ENCODE data around the gene FUT3. TPM values are rescaled to one million over a fixed set of nuclear protein-coding genes. Genes with fewer than 3 reads are reported as not detected.
A peak's percentile ranks its signal among the peaks of the same experiment; 100 is the strongest.

The FUT3 gene
- total and polyA plus RNA-seq, 4 experiments from 2014 or later: 0.15 TPM; not detected in 3

GRCh38 chr19:5821521-5822180, 29.6 kb downstream of the FUT3 start:
- intact Hi-C loops (cut with micrococcal nuclease): no loop called here
- CTCF ChIA-PET (ENCODE audit: partially characterized antibody): interaction anchor here (0.6 to 1.0 kb wide), 2 partner anchors 12 to 17 kb away, joined by 3 read pairs; no protein-coding TSS in a partner anchor
- no peaks in the 10 kb centered on the region for H3K36me3 ChIP-seq (ENCODE audit: insufficient read depth, low read length)
- Mint-ChIP-seq H3K4me3 (no peak overlapping the region), H3K9me3 (peaks cover 0 to 5% (median 0%) of the 10 kb centered on the region in 8 donors), H3K36me3 (no peaks in the 10 kb centered on the region), H3K27ac (peak overlapping the region in 2 of 7 donors; percentile 35 to 49), H3K4me1 (peaks cover 0 to 4% (median 1%) of the 10 kb centered on the region in 4 donors), H3K27me3 (peaks cover 0 to 2% of the 10 kb centered on the region in 2 donors)
- H3K9me3 ChIP-seq (ENCODE audit: control insufficient read depth in 1 of 2, low read length in 2 of 2): no peaks in the 10 kb centered on the region
- POLR2A ChIA-PET (ENCODE audit: partially characterized antibody): no interaction called here
- no peaks in the 10 kb centered on the region for H3K27me3 ChIP-seq (ENCODE audit: insufficient read depth, low read length)
- H3K27ac ChIP-seq (ENCODE audit: low read depth, low read length): no peak overlapping the region
- peaks cover under 1% of the 10 kb centered on the region for H3K4me1 ChIP-seq (ENCODE audit: insufficient read depth, low read length)
- no peak overlapping the region for H3K4me3 ChIP-seq (ENCODE audit: low read length in 2 of 2)
- DNase-seq: no peak

- Histone ChIP-seq H3K4me3 (ENCODE audit: low read length in 2 of 2) (no peak overlapping the region), H3K9me3 (ENCODE audit: control insufficient read depth in 1 of 2, low read length in 2 of 2) (no peaks in the 10 kb centered on the region), H3K36me3 (ENCODE audit: insufficient read depth, low read length) (no peaks in the 10 kb centered on the region), H3K4me1 (ENCODE audit: insufficient read depth, low read length) (no peaks in the 10 kb centered on the region), H3K27ac (ENCODE audit: low read depth, low read length) (no peak overlapping the region), H3K27me3 (ENCODE audit: insufficient read depth, low read length) (no peaks in the 10 kb centered on the region)
- Mint-ChIP-seq H3K9me3 (peaks cover 0 to 5% (median 0%) of the 10 kb centered on the region in 8 donors), H3K27ac (peak overlapping the region in 1 of 7 donors; percentile 49), H3K4me1 (peaks cover 0 to 4% (median under 1%) of the 10 kb centered on the region in 4 donors), H3K36me3 (no peaks in the 10 kb centered on the region), H3K4me3 (no peak overlapping the region), H3K27me3 (peaks cover 0 to 2% of the 10 kb centered on the region in 2 donors)
- no peak for DNase-seq
- intact Hi-C loops (cut with micrococcal nuclease): no loop called here
- ChIA-PET CTCF (ENCODE audit: partially characterized antibody) (no interaction called here), POLR2A (ENCODE audit: partially characterized antibody) (interaction anchor here (1.0 kb wide), 1 partner anchor 284 kb away, joined by 3 read pairs; no protein-coding TSS in a partner anchor)
Observed at GRCh38 chr19:5820785-5821184, 30.5 kb downstream of the FUT3 start.

- intact Hi-C loops (cut with micrococcal nuclease): no loop called here
- peaks cover 0 to 5% (median 0%) of the 10 kb centered on the region in 8 donors for H3K9me3 Mint-ChIP-seq
- no peak for DNase-seq
- peaks cover 0 to 4% (median under 1%) of the 10 kb centered on the region in 4 donors for H3K4me1 Mint-ChIP-seq
- no peaks in the 10 kb centered on the region for H3K27me3 ChIP-seq (ENCODE audit: insufficient read depth, low read length)
- CTCF ChIA-PET (ENCODE audit: partially characterized antibody): no interaction called here
- H3K9me3 ChIP-seq (ENCODE audit: control insufficient read depth in 1 of 2, low read length in 2 of 2): no peaks in the 10 kb centered on the region
- H3K36me3 Mint-ChIP-seq: no peaks in the 10 kb centered on the region
- POLR2A ChIA-PET (ENCODE audit: partially characterized antibody): no interaction called here
- no peak overlapping the region for H3K27ac Mint-ChIP-seq
- no peak overlapping the region for H3K4me3 Mint-ChIP-seq
- H3K4me3 ChIP-seq (ENCODE audit: low read length in 2 of 2): no peak overlapping the region
- H3K27me3 Mint-ChIP-seq: peaks cover 0 to 2% of the 10 kb centered on the region in 2 donors
- no peaks in the 10 kb centered on the region for H3K4me1 ChIP-seq (ENCODE audit: insufficient read depth, low read length)
- no peak overlapping the region for H3K27ac ChIP-seq (ENCODE audit: low read depth, low read length)
- no peaks in the 10 kb centered on the region for H3K36me3 ChIP-seq (ENCODE audit: insufficient read depth, low read length)
Observed at GRCh38 chr19:5818594-5818993, 32.7 kb downstream of the FUT3 start.

- H3K9me3 Mint-ChIP-seq: peaks cover 0 to 3% (median 0%) of the 10 kb centered on the region in 8 donors
- H3K4me1 Mint-ChIP-seq: peaks cover 0 to 4% (median under 1%) of the 10 kb centered on the region in 4 donors
- peak overlapping the region in 1 of 7 donors; percentile 50 for H3K27ac Mint-ChIP-seq
- Histone ChIP-seq H3K36me3 (ENCODE audit: insufficient read depth, low read length) (no peaks in the 10 kb centered on the region), H3K27me3 (ENCODE audit: insufficient read depth, low read length) (no peaks in the 10 kb centered on the region), H3K4me1 (ENCODE audit: insufficient read depth, low read length) (no peaks in the 10 kb centered on the region), H3K9me3 (ENCODE audit: control insufficient read depth in 1 of 2, low read length in 2 of 2) (no peaks in the 10 kb centered on the region), H3K4me3 (ENCODE audit: low read length in 2 of 2) (no peak overlapping the region), H3K27ac (ENCODE audit: low read depth, low read length) (no peak overlapping the region)
- no peak overlapping the region for H3K4me3 Mint-ChIP-seq
- DNase-seq: no peak
- ChIA-PET POLR2A (ENCODE audit: partially characterized antibody) (no interaction called here), CTCF (ENCODE audit: partially characterized antibody) (no interaction called here)
- H3K27me3 Mint-ChIP-seq: peaks cover 0 to 2% of the 10 kb centered on the region in 2 donors
- intact Hi-C loops (cut with micrococcal nuclease): no loop called here
- H3K36me3 Mint-ChIP-seq: no peaks in the 10 kb centered on the region
Observed at GRCh38 chr19:5817218-5817617, 34.0 kb downstream of the FUT3 start.

GRCh38 chr19:5814852-5815246, 36.4 kb downstream of the FUT3 start:
- Histone ChIP-seq H3K27me3 (ENCODE audit: insufficient read depth, low read length) (no peaks in the 10 kb centered on the region), H3K27ac (ENCODE audit: low read depth, low read length) (no peak overlapping the region), H3K4me3 (ENCODE audit: low read length in 2 of 2) (no peak overlapping the region), H3K9me3 (ENCODE audit: control insufficient read depth in 1 of 2, low read length in 2 of 2) (no peaks in the 10 kb centered on the region), H3K4me1 (ENCODE audit: insufficient read depth, low read length) (no peaks in the 10 kb centered on the region), H3K36me3 (ENCODE audit: insufficient read depth, low read length) (no peaks in the 10 kb centered on the region)
- Mint-ChIP-seq H3K9me3 (no peaks in the 10 kb centered on the region), H3K4me3 (no peak overlapping the region), H3K27me3 (no peaks in the 10 kb centered on the region), H3K36me3 (no peaks in the 10 kb centered on the region), H3K4me1 (peaks cover 0 to 4% (median 0%) of the 10 kb centered on the region in 4 donors), H3K27ac (peak overlapping the region in 1 of 7 donors; percentile 47)
- no peak for DNase-seq
- ChIA-PET CTCF (ENCODE audit: partially characterized antibody) (no interaction called here), POLR2A (ENCODE audit: partially characterized antibody) (no interaction called here)
- intact Hi-C loops (cut with micrococcal nuclease): no loop called here

GRCh38 chr19:5814123-5814851, 37.0 kb downstream of the FUT3 start:
- no peak overlapping the region for H3K4me3 Mint-ChIP-seq
- peak overlapping the region in 1 of 7 donors; percentile 36 for H3K27ac Mint-ChIP-seq
- POLR2A ChIA-PET (ENCODE audit: partially characterized antibody): no interaction called here

GRCh38 chr19:5811117-5811516, 40.1 kb downstream of the FUT3 start:
- Mint-ChIP-seq H3K27me3 (peaks cover 0 to 2% of the 10 kb centered on the region in 2 donors), H3K4me3 (peak overlapping the region in 1 of 8 donors; percentile 59), H3K9me3 (no peaks in the 10 kb centered on the region), H3K27ac (no peak overlapping the region), H3K36me3 (no peaks in the 10 kb centered on the region), H3K4me1 (peaks cover 0 to 8% (median 0%) of the 10 kb centered on the region in 4 donors)
- no peak overlapping the region for H3K27ac ChIP-seq (ENCODE audit: low read depth, low read length)
- H3K4me1 ChIP-seq (ENCODE audit: insufficient read depth, low read length): no peaks in the 10 kb centered on the region
- POLR2A ChIA-PET (ENCODE audit: partially characterized antibody): no interaction called here
- H3K27me3 ChIP-seq (ENCODE audit: insufficient read depth, low read length): no peaks in the 10 kb centered on the region
- no peaks in the 10 kb centered on the region for H3K9me3 ChIP-seq (ENCODE audit: control insufficient read depth in 1 of 2, low read length in 2 of 2)
- intact Hi-C loops (cut with micrococcal nuclease): no loop called here
- H3K36me3 ChIP-seq (ENCODE audit: insufficient read depth, low read length): no peaks in the 10 kb centered on the region
- no peak overlapping the region for H3K4me3 ChIP-seq (ENCODE audit: low read length in 2 of 2)
- CTCF ChIA-PET (ENCODE audit: partially characterized antibody): no interaction called here
- no peak for DNase-seq

More at GRCh38 chr19:5814123-5814851, 37.0 kb downstream of the FUT3 start:
- intact Hi-C loops (cut with micrococcal nuclease): no loop called here
- peaks cover 0 to 4% (median 0%) of the 10 kb centered on the region in 4 donors for H3K4me1 Mint-ChIP-seq
- no peaks in the 10 kb centered on the region for H3K36me3 Mint-ChIP-seq
- H3K27me3 Mint-ChIP-seq: no peaks in the 10 kb centered on the region
- no peaks in the 10 kb centered on the region for H3K27me3 ChIP-seq (ENCODE audit: insufficient read depth, low read length)
- H3K36me3 ChIP-seq (ENCODE audit: insufficient read depth, low read length): no peaks in the 10 kb centered on the region
- H3K4me1 ChIP-seq (ENCODE audit: insufficient read depth, low read length): no peaks in the 10 kb centered on the region
- CTCF ChIA-PET (ENCODE audit: partially characterized antibody): interaction anchor here (2.5 kb wide), 1 partner anchor 10 kb away, joined by 7 read pairs; no protein-coding TSS in a partner anchor
- H3K27ac ChIP-seq (ENCODE audit: low read depth, low read length): no peak overlapping the region
- no peak for DNase-seq
- no peaks in the 10 kb centered on the region for H3K9me3 ChIP-seq (ENCODE audit: control insufficient read depth in 1 of 2, low read length in 2 of 2)
- no peaks in the 10 kb centered on the region for H3K9me3 Mint-ChIP-seq
- H3K4me3 ChIP-seq (ENCODE audit: low read length in 2 of 2): no peak overlapping the region
